ENCODE results near the gene POLD1.
"Not testable (repeated sequence)": the region's sequence is repeated elsewhere in the genome, so short reads cannot be mapped to it uniquely, and the experiment has no call there.

The POLD1 gene

DNA sequence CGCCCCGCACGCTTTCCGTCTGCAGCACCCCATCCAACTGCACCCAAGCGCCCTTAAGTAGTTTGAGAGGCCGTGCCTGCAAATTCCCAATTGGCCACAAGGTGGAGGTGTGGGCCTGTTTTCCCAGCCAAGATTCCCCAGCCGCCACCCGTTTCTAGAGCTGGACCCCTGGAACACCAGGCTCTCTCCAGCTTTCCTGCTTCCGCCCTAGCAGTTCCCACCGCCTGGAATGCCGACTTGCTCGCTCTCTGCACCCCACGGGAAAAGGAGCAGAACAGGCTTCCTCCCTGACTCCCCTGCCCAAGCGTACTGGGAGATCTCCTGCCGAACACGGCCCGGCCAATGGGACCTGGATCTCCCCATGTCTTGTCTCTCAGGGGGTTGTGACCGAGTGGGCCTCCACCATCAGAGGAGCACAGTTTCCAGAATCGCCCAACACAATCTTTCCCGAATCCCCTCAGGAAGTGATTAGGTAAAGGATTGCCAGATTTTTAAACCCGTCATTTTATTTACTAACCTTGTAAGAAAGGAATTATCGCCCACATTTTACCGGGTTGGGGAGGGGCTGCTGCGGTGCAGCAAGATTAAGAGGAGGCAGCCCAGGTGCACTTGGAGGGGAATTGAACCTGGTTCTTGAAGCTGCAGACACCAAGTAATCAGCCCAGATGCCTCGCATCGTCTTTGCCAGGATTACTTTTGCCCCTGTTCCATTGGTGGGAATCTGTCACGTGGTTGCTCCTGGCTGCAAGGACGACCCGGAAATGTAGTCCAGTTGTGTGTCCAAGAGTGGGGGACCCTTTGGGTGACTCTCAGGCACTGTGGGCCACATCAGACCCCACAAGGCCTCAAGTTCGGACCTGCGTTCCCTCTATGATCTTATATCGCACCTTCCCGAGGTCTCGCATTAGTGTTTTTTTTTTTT lies 15.2 kb upstream of the POLD1 start:
- FAIRE-seq, result no peak

DNA sequence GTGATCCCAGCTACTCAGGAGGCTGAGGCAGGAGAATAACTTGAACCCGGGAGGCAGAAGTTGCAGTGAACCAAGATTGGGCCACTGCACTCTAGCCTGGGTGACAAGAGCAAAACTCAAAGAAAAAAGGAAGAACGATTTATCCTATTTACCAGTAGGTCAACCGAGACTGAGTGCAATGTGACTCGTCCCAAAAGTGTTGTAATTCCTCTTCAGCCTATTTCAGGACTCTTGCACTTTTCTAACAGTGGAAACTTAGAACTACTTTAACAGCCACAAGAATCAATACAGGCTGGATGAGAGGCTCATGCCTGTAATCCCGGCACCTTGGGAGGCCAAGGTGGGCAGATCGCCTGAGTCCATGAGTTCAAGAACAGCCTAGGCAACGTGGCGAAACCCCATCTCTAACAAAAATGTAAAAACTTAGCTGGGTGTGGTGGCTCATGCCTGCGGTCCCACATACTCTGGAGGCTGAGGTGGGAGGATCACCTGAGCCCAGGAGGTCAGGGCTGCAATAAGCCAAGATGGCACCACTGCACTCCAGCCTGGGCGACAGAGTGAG lies 12.2 kb upstream of the POLD1 start:
- no peak for FAIRE-seq

DNA sequence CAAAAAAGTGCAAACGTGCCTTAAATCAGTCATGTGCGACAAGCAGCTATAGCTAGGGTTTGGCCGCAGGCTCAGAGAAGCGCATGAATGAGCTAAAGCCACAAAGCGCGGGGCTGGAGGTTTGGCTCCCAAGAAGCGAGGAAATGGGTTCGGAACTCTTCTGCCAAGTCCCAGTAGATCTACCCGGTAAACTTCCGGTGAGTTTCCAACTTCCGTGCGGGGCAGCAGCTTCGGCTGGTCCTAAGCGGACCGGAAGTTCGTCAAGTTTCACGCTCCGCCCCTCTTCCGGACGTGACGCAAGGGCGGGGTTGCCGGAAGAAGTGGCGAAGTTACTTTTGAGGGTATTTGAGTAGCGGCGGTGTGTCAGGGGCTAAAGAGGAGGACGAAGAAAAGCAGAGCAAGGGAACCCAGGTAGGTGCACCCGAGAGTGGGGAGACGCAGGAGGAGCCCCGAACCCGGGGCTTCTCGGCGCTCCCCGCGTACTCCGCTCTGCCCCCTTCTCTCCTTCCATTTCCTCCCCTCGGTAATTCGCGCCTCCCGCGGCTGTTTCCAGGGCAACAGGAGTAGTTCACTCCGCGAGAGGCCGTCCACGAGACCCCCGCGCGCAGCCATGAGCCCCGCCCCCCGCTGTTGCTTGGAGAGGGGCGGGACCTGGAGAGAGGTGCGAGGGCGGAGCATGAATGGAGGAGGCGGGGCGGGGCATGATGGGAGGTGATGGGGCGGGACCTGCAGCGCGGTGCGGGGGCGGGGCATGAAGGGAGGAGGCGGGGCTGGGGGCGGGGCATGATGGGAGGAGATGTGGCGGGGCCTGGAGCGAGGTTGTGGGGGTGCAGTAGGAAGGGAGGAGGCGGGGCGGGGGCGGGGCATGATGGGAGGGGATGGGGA lies 7.7 kb upstream of the POLD1 start, which contains the start of gene NR1H2:
NR1H2 (plus strand) TSS at position 292 of the 885 bp plus-strand sequence. CDS start 1,149 bp downstream, outside the sequence.
- peak; percentile 88 for FAIRE-seq

DNA sequence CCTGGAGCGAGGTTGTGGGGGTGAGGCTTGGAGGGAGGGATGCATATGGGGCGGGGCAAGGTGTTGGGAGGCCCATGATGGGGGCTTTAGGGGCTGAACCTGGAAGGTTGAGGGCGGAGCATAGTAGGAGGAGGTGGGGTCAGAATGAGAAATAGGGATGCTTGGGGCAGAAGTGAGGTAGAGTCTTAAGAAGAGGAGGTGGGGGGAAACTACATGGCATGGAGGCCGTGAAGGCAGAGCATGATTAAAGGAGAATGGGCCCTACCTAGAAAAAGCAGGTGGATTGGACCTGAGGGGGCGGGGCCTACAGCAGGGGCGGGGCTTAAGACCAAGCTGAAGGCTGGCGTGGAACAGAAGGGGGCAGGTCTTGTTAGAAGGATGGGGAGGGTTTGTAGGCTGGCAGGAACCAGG lies 7.1 kb upstream of the POLD1 start:
- no peak for FAIRE-seq

DNA sequence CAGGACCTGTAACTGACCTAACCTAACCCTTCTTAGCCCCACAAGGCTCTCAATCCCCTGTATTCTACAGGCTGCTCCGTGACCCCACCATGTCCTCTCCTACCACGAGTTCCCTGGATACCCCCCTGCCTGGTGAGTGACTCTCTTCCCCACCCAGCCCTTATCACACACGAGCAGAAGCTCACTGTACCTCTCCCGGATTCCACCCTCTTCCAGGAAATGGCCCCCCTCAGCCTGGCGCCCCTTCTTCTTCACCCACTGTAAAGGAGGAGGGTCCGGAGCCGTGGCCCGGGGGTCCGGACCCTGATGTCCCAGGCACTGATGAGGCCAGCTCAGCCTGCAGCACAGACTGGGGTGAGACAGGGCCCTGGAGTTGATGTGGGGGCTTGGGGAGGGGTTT lies 6.6 kb upstream of the POLD1 start:
- no peak for FAIRE-seq

DNA sequence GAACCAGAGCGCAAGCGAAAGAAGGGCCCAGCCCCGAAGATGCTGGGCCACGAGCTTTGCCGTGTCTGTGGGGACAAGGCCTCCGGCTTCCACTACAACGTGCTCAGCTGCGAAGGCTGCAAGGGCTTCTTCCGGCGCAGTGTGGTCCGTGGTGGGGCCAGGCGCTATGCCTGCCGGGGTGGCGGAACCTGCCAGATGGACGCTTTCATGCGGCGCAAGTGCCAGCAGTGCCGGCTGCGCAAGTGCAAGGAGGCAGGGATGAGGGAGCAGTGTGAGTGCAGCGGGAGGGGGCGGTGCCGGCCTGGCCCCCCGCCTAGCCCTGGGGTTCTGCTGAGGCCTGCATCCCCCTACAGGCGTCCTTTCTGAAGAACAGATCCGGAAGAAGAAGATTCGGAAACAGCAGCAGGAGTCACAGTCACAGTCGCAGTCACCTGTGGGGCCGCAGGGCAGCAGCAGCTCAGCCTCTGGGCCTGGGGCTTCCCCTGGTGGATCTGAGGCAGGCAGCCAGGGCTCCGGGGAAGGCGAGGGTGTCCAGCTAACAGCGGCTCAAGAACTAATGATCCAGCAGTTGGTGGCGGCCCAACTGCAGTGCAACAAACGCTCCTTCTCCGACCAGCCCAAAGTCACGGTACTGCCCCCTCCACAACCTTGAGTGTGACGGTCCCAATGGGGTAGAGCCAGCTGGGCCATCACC lies 5.8 kb upstream of the POLD1 start:
- no peak for FAIRE-seq

DNA sequence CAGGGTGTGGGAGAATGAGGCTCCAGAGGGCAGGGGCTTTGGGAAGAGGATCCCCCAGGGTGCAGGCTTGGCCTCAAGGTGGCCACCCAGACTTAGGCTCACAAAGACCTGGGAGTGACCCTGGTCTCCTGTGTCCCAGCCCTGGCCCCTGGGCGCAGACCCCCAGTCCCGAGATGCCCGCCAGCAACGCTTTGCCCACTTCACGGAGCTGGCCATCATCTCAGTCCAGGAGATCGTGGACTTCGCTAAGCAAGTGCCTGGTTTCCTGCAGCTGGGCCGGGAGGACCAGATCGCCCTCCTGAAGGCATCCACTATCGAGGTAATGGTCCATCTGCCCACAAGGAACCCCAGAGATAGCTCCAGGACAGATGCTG lies 5.3 kb upstream of the POLD1 start:
- no peak for FAIRE-seq

DNA sequence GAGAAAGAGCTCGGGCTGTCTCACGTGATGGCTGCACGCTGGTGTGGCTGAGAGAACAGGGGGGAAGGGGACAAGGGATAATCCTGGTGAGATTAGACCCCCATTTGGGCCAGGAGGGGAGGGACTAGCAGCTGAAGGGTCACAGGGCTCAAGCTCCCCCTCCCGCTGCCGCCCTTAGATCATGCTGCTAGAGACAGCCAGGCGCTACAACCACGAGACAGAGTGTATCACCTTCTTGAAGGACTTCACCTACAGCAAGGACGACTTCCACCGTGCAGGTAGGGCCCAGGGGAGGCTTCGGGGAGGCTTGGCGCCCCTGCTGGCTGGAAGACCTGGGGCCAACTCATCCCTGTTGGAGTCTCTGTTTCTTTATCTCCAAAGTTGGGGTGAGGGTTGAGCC lies 4.5 kb upstream of the POLD1 start:
- no peak for FAIRE-seq

DNA sequence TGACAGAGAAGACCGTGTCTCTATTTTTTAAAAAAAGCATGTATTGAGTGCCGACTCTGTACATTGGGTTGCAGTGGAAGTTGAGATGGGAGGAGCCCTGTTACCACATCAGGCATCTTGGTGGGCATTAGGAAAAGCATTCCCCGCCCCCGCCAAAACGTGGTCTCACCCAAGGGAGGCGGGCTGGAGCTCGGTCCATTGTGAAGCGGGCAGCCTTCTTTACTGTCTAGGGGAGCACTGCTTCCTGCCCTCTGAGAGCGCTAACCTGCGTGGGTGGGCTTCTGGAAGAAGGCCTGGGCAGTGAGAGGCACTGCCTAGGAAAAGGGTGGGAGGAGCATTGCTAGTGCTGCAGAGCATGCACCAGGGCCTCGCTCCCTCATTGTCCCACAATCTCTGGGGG lies 4.0 kb upstream of the POLD1 start:
- FAIRE-seq, result no peak

DNA sequence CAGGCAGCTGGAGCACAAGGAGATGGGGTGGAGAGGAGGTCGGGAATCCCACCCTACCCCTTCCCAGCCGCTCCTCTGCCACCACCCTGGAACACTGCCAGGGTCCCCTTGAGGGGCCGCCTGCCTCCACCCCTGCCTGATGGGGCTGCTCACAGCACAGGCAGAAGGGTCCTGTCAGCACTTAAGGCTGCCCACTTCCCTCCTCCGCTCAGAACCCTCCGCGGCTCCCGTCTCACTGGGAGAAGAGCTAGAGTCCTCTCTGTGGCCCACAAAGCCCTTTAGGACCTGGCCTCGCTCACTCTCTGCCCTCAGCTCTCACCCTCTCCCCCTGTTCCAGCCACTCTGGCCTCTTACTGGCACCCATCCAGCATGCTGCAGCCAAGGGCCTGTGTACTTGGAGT lies 3.4 kb upstream of the POLD1 start:
- no peak for FAIRE-seq

DNA sequence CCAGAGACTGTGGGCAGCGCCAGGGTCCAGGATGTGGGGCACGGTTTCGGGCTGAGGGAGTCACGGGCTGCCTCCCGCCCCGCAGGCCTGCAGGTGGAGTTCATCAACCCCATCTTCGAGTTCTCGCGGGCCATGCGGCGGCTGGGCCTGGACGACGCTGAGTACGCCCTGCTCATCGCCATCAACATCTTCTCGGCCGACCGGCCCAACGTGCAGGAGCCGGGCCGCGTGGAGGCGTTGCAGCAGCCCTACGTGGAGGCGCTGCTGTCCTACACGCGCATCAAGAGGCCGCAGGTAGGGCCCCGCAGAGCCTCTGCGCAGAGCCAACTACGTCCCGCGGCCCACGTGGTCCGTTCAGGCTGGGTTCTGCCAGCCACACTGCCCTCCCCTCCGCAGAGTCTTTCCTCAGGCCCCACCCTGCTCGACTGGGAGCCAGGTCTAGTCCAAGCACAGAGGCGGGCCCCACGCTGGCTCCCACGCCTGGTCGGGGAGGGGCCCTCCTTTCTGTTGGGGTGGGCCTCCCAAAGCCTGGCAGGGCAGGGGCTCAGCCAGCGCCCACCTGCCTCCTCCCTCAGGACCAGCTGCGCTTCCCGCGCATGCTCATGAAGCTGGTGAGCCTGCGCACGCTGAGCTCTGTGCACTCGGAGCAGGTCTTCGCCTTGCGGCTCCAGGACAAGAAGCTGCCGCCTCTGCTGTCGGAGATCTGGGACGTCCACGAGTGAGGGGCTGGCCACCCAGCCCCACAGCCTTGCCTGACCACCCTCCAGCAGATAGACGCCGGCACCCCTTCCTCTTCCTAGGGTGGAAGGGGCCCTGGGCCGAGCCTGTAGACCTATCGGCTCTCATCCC lies 2.0 kb upstream of the POLD1 start:
- FAIRE-seq, result no peak

DNA sequence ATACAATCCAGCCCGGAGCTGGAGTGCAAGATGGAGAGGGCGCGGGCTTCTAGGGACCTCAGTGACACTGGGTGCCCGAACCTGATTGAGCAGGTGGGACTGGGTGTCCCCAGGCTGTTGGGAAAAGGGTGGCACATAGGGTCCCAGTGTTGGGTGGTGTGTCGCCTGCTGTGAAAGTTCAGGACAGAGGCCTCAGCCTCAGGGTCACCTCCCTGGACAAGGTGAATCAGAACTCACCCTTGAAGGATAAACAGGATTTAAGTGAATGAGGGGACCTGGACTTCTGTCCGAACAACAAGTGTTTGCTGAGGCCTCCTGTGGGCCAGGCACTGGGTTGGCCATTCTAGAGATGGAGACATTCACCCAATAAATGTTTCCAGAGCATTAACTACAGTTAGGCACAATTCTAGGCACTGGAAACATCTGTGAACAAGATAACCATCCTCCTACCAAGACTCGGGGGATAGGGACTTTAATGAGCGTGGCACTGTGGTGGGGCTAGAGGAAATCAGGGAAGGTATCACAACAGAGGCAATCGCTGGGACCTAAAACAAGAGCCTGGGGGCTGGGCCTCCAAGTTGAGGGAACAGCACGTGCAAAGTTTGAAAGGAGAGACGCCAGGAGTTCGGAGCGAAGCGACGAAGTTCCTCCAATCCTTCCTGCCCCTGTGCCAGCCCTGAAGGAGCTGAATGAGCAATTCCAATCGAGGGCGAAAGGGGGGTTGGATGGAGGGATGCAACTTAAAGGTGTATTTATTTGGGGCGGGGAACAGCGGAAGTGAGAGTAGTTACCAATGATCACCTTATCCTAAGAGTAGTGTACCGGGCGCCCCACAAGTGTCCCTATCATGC lies 921 bp upstream of the POLD1 start:
- no peak for FAIRE-seq

DNA sequence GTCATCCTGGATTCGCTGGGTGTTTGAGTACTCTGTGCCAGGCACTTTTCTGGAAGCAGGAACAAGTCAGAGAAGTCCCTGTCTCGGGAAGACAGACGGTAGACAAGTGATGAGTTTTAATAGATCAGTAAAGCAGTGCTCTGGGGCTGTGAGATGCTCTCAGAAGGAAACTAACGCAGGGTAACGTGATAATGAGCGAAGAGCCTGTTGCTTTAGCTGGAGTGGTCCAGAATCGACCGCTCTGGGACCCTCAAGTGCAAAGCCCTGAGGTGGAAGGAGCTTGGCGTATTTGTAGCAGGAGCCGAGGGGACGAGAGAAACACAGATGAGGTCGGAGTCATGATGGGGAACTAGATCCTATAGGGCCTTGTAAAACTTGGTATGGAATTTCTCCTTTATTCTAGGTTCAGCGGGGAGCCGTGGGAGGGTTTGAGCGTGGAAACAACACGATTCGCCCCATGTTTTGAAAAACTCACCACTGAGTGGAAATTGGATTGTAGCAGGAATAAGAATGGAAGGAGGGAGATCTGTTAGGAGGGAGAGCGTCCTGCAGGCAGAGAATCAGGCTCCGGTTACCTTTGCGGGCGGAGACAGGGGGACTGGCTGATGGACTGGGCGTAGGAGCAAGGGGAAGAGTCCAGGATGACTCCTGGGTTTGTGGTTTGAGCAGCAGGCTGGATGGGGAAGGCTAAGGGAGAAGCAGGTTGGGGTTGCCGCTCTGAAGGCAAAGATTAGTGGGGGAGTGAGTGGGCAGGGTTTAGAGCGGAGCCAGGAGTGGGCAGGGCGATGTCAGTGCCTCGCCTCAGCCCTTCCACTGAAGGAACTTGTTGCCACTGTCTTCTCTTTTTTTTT lies 763 bp downstream of the POLD1 start:
- FAIRE-seq, result no peak

DNA sequence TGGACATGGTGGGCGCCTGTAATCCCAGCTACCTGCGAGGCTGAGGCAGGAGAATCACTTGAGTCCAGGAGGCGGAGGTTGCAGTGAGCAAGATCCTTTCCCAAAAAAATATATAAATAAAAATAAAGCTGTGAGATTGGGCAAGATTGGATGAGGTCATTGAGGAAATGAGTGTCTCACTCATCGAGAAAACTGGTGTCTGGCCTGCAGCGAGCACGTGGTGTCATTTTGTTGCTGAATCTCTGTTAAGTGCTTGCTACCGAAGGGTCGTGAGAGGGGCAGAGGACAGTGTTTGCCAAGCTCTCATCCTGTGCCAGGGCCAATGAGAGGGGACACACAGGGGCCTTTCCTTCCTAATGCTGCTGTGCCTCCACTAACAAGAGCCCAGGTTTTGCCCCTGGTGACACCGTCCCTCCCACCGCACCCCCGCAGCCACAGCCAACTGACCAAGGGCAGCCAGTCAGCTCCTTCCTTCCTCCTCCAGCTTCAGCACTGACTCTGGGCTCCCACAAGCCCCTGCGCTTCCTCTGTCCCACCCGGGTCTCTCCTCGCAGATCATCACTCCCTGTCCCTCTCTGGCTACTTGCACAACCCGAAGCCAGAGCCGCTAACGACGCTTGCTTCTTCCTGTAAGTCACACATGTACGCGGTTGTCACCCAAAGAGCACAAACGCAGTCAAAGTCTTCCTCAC lies 3.2 kb downstream of the POLD1 start:
- no peak for FAIRE-seq

DNA sequence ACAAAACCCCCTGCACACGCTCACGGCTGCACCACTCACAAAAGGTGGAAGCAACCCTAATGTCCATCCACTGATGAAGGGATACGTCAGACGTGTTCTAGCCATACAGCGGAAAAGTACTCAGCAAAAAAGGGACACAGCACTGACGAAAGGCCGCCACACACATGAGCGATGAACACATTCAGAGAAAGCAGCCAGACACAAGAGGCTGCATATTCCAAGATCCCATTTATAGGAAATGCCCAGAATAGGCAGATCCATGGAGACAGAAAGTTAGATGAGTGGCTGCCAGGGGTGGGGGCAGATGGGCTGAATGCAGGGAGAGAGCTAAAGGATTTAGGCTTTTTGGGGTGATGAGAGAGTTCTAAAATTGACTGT lies 3.7 kb downstream of the POLD1 start:
- FAIRE-seq, result no peak

DNA sequence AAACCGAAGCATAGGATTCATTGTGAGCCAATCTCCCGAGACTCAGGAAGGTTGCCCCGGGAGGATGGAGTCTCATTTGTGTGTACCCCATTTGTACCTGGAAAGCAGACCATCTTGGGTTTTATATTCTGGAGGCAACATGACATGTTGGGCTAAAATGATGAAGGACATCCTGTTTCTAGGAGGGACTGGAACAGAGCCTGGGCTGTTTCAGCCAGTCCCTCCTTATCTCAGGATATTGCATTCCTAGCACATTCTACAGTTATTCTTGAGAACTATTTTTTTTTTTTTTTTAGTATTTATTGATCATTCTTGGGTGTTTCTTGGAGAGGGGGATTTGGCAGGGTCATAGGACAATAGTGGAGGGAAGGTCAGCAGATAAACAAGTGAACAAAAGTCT lies 6.1 kb downstream of the POLD1 start:
- not testable (repeated sequence) for FAIRE-seq

DNA sequence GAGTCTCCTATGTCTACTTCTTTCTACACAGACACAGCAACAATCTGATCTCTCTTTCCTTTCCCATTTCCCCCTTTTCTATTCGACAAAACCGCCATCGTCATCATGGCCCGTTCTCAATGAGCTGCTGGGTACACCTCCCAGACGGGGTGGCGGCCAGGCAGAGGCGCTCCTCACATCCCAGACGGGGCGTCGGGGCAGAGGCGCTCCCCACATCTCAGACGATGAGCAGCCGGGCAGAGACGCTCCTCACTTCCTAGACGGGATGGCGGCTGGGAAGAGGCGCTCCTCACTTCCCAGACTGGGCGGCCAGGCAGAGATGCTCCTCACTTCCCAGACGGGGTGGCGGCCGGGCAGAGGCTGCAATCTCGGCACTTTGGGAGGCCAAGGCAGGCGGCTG lies 6.8 kb downstream of the POLD1 start:
- FAIRE-seq, result not testable (repeated sequence)

DNA sequence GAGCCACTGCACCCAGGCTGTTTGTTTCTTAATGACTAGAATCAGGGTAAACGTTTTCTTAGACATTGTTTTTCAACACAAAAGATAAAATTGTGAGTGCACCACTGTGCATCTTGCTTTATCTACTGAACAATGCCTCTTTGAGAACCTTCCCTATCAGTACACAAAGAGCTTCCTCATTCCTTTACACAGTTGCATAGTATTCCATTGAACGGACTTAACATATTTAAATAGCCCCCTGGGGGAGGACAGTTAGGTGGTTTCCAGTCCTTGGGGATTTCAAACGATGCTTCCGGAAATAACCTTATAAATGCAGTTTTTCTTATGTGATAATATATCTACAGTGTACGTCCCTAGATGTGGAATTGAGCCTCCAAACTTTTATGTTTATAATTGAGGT lies 8.6 kb downstream of the POLD1 start:
- FAIRE-seq, result no peak

DNA sequence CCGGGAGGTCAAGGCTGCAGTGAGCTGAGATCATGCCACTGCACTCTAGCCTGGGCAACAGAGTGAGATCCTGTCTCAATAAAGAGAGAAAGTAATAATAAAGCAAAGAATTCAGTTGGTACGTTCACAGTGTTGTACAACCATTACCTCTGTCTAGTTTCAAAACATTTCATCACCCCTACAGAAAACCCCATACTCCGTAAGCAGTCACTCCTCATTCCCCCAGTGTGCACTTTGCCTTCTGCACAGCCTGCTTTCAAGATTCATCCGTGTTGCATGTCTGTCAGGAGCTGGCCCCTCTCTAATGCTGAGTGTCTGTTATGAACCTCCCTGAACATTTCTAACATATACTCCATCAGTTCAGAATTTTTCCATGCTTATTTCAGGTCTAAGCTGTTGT lies 9.4 kb downstream of the POLD1 start:
- no peak for FAIRE-seq
